WTC11 (cell line): ENCODE results near the gene ERF. TPM values are rescaled to one million over a fixed set of nuclear protein-coding genes. Genes with fewer than 3 reads are reported as not detected.

Experiments
- ATAC-seq: fragments of 200-7000 bp; cut with Tn5 transposase; 2 replicates; pipeline ENCODE4 v1.10.0; 2021; ENCODE audit warnings: mild to moderate bottlenecking, moderate library complexity
- CTCF ChIA-PET: fragments of 300-600 bp; sonication (Branson Sonifier 250); formaldehyde crosslinking; loops from one replicate; lab custom pipeline; 2021; ENCODE audit warnings: antibody characterized with exemption; lab: Charles Lee
- POLR2A ChIA-PET: fragments of 350-600 bp; sonication (Branson Sonifier 250); formaldehyde crosslinking; loops from one replicate; lab custom pipeline; 2021; ENCODE audit warnings: antibody characterized with exemption; lab: Charles Lee
- DNase-seq: peaks from one replicate; pipeline ENCODE4 v3.0.0; 2021; ENCODE audit warnings: low spot score
- H3K27ac Mint-ChIP-seq: 2 replicates; pipeline ENCODE4 v1.8.0; 2021; ENCODE audit warnings: mixed read lengths
- H3K27me3 Mint-ChIP-seq: 2 replicates; pipeline ENCODE4 v1.8.0; 2021; ENCODE audit warnings: low read depth, mild to moderate bottlenecking, moderate library complexity, mixed read lengths
- H3K36me3 Mint-ChIP-seq: 2 replicates; pipeline ENCODE4 v1.8.0; 2021; ENCODE audit warnings: mixed read lengths
- H3K4me1 Mint-ChIP-seq: 2 replicates; pipeline ENCODE4 v1.8.0; 2022; ENCODE audit warnings: mixed read lengths
- H3K4me3 Mint-ChIP-seq: 2 replicates; pipeline ENCODE4 v1.8.0; 2021; ENCODE audit warnings: mild to moderate bottlenecking, moderate library complexity, mixed read lengths
- H3K9me3 Mint-ChIP-seq: 2 replicates; pipeline ENCODE4 v1.8.0; 2021; ENCODE audit warnings: mixed read lengths
- ATF6 ChIP-seq: sonication (generic); formaldehyde crosslinking; IDR thresholded peaks from 2 replicates; pipeline ENCODE4 v1.8.1; 2023; ENCODE audit warnings: mild to moderate bottlenecking, missing genetic modification reagents
- CTCF ChIP-seq: fragments of 200-600 bp; IDR thresholded peaks from 2 replicates; pipeline ENCODE4 v1.8.0; 2022; ENCODE audit warnings: antibody characterized with exemption
- ETV6 ChIP-seq: sonication (generic); formaldehyde crosslinking; IDR thresholded peaks from 2 replicates; pipeline ENCODE4 v1.8.1; 2022; ENCODE audit warnings: mild to moderate bottlenecking, missing genetic modification reagents
- NR1H2 ChIP-seq: sonication (generic); formaldehyde crosslinking; IDR thresholded peaks from 2 replicates; pipeline ENCODE4 v1.9.0; 2021; ENCODE audit warnings: mild to moderate bottlenecking, moderate library complexity, missing genetic modification reagents
- PRDM15 ChIP-seq: sonication (generic); formaldehyde crosslinking; IDR thresholded peaks from 2 replicates; pipeline ENCODE4 v1.8.0; 2022; ENCODE audit warnings: missing genetic modification reagents
- RORB ChIP-seq: fragments of 250-450 bp; sonication (Bioruptor Pico); IDR thresholded peaks from 2 replicates; pipeline ENCODE4 v1.9.0; 2021; ENCODE audit warnings: mild to moderate bottlenecking
- USF1 ChIP-seq: sonication (generic); formaldehyde crosslinking; IDR thresholded peaks from 2 replicates; pipeline ENCODE4 v1.8.0; 2022; ENCODE audit warnings: mild to moderate bottlenecking, missing genetic modification reagents
- ZBTB21 ChIP-seq: sonication (generic); formaldehyde crosslinking; IDR thresholded peaks from 2 replicates; pipeline ENCODE4 v1.8.1; 2023; ENCODE audit warnings: mild to moderate bottlenecking, missing genetic modification reagents, borderline replicate concordance
- ZBTB43 ChIP-seq: sonication (generic); formaldehyde crosslinking; IDR thresholded peaks from 2 replicates; pipeline ENCODE4 v1.8.1; 2023; ENCODE audit warnings: mild to moderate bottlenecking, missing genetic modification reagents
- ZNF532 ChIP-seq: fragments of 250-450 bp; sonication (Bioruptor Pico); IDR thresholded peaks from 2 replicates; pipeline ENCODE4 v1.9.0; 2021; ENCODE audit warnings: mild to moderate bottlenecking, borderline replicate concordance
- total RNA-seq: library from RNA; stranded (reverse); gene quantifications from 3 replicates; pipeline ENCODE4 v1.2.3, GENCODE V29; 2021

ERF gene
- total RNA-seq, 1 experiment from 2014 or later = 65.9 TPM

- no peak for TF ChIP-seq ZNF532 (CRISPR knock-in tag)
- no peak for TF ChIP-seq PRDM15 (CRISPR knock-in tag)
- TF ChIP-seq ZBTB43 (CRISPR knock-in tag) = no peak
- TF ChIP-seq USF1 (CRISPR knock-in tag) = no peak
- no peak for TF ChIP-seq CTCF
- TF ChIP-seq NR1H2 = no peak
- TF ChIP-seq ZBTB21 (CRISPR knock-in tag) = no peak
- TF ChIP-seq ETV6 (CRISPR knock-in tag) = no peak
- no peak for TF ChIP-seq RORB (CRISPR knock-in tag)
Observed at GRCh38 chr19:42281146-42281826, 26.4 kb upstream of the ERF start (continued).

- DNase-seq = no peak
Observed at GRCh38 chr19:42280815-42281145, 25.9 kb upstream of the ERF start.

More at GRCh38 chr19:42280815-42281145, 25.9 kb upstream of the ERF start:
- Mint-ChIP-seq H3K9me3 (no peaks in the 10 kb centered on the region), H3K4me1 (peaks cover 32% of the 10 kb centered on the region), H3K27ac (no peak overlapping the region)
- POLR2A ChIA-PET = no interaction called here
- CTCF ChIA-PET = interaction anchor here (1.6 to 7.5 kb wide), 7 partner anchors 13 to 116 kb away, joined by 4 to 239 read pairs (median 14); partner anchors contain the start of genes ERF, GSK3A, PAFAH1B3 and PRR19
- TF ChIP-seq ATF6 (CRISPR knock-in tag) = no peak
- TF ChIP-seq, all 79 proteins: peak for 0
- Mint-ChIP-seq H3K27me3 (no peaks in the 10 kb centered on the region), H3K36me3 (no peaks in the 10 kb centered on the region), H3K4me3 (peak overlapping the region; percentile 18)
- ATAC-seq = no peak
